Neural cell (in vitro differentiated cells): Measurements from ENCODE around the gene GPRIN3. TPM values are rescaled to one million over a fixed set of nuclear protein-coding genes. Genes with fewer than 3 reads are reported as not detected.

ENCODE experiments used
- H2AFZ ChIP-seq: fragments of 200-600, 300-800 bp; sonication (generic), shearing (Covaris generic); 2 replicates; pipeline ENCODE4 v1.6.0; 2014; ENCODE audit warnings: low read depth, mild to moderate bottlenecking, antibody characterized with exemption, low read length, moderate library complexity
- H3F3A ChIP-seq: fragments of 200-600 bp; shearing (Covaris generic); 2 replicates; pipeline ENCODE4 v1.6.1; 2016; ENCODE audit warnings: mild to moderate bottlenecking, moderate library complexity, mixed read lengths, antibody characterized with exemption, low read length; ENCODE audit not compliant: insufficient read depth, poor library complexity, severe bottlenecking
- H3K27ac ChIP-seq: fragments of 200-600, 300-800 bp; sonication (generic), shearing (Covaris generic); 2 replicates; pipeline ENCODE4 v1.5.1; 2014; ENCODE audit warnings: mild to moderate bottlenecking, low read length, moderate library complexity
- H3K27me3 ChIP-seq: fragments of 300-800, 200-600 bp; sonication (generic), shearing (Covaris generic); 2 replicates; pipeline ENCODE4 v1.6.0; 2014; ENCODE audit warnings: mild to moderate bottlenecking, low read depth, low read length, moderate library complexity; ENCODE audit not compliant: insufficient read depth
- H3K36me3 ChIP-seq: fragments of 300-800, 200-600 bp; sonication (generic), shearing (Covaris generic); 2 replicates; pipeline ENCODE4 v1.5.1; 2014; ENCODE audit warnings: mild to moderate bottlenecking, antibody characterized with exemption, low read length, moderate library complexity; ENCODE audit not compliant: insufficient read depth
- H3K4me2 ChIP-seq: fragments of 300-800, 200-600 bp; sonication (generic), shearing (Covaris generic); 2 replicates; pipeline ENCODE4 v1.6.0; 2014; ENCODE audit warnings: mild to moderate bottlenecking, low read length
- H3K4me3 ChIP-seq: fragments of 300-800, 200-600 bp; sonication (generic), shearing (Covaris generic); 2 replicates; pipeline ENCODE4 v1.5.1; 2014; ENCODE audit warnings: mild to moderate bottlenecking, low read length, moderate library complexity
- H3K79me2 ChIP-seq: fragments of 200-600 bp; shearing (Covaris generic); replicated peaks from 2 replicates; pipeline ENCODE4 v1.6.0; 2014; ENCODE audit warnings: mild to moderate bottlenecking, low read length, moderate library complexity; ENCODE audit not compliant: insufficient read depth
- H3K9ac ChIP-seq: fragments of 300-800, 200-600 bp; sonication (generic), shearing (Covaris generic); 2 replicates; pipeline ENCODE4 v1.6.1; 2016; ENCODE audit warnings: mild to moderate bottlenecking, low read length, mixed read lengths
- H3K9me2 ChIP-seq: fragments of 200-600 bp; shearing (Covaris generic); 2 replicates; pipeline ENCODE4 v1.6.1; 2016; ENCODE audit warnings: mild to moderate bottlenecking, low read length, mixed read lengths; ENCODE audit not compliant: insufficient read depth
- H3K9me3 ChIP-seq: fragments of 200-600, 300-800 bp; sonication (generic), shearing (Covaris generic); 2 replicates; pipeline ENCODE4 v1.6.1; 2016; ENCODE audit warnings: mild to moderate bottlenecking, mixed run types, low read length, moderate library complexity, mixed read lengths
- H4K20me1 ChIP-seq: fragments of 200-600 bp; shearing (Covaris generic); 2 replicates; pipeline ENCODE4 v1.6.1; 2016; ENCODE audit warnings: mild to moderate bottlenecking, mixed run types; ENCODE audit not compliant: insufficient read depth
- CTCF ChIP-seq: fragments of 450-650 bp; IDR thresholded peaks from 2 replicates; pipeline ENCODE4 v1.5.1; 2014; ENCODE audit warnings: antibody characterized with exemption, mild to moderate bottlenecking, moderate library complexity; ENCODE audit not compliant: poor library complexity, severe bottlenecking
- EP300 ChIP-seq: fragments of 450-650 bp; conservative IDR thresholded peaks from 2 replicates; pipeline ENCODE4 v1.6.1; 2014; ENCODE audit warnings: antibody characterized with exemption, mild to moderate bottlenecking, moderate library complexity; ENCODE audit not compliant: poor library complexity, severe bottlenecking
- EZH2 ChIP-seq: fragments of 200-600, 300-800 bp; shearing (Covaris generic), sonication (generic); IDR thresholded peaks from 2 replicates; pipeline ENCODE4 v1.6.1; 2014; ENCODE audit warnings: antibody characterized with exemption, low read length, borderline replicate concordance, mild to moderate bottlenecking; ENCODE audit not compliant: insufficient read depth, poor library complexity, severe bottlenecking
- MXI1 ChIP-seq: fragments of 450-650 bp; conservative IDR thresholded peaks from 2 replicates; pipeline ENCODE4 v1.6.1; 2014; ENCODE audit warnings: antibody characterized with exemption, mild to moderate bottlenecking; ENCODE audit not compliant: poor library complexity, severe bottlenecking
- POLR2AphosphoS5 ChIP-seq: IDR thresholded peaks from 2 replicates; pipeline ENCODE4 v1.6.1; 2012
- RAD21 ChIP-seq: fragments of 450-650 bp; conservative IDR thresholded peaks from 2 replicates; pipeline ENCODE4 v1.6.1; 2014; ENCODE audit warnings: antibody characterized with exemption, mild to moderate bottlenecking, moderate library complexity
- REST ChIP-seq: IDR thresholded peaks from 2 replicates; pipeline ENCODE4 v1.6.1; 2012; ENCODE audit warnings: borderline replicate concordance
- SMC3 ChIP-seq: fragments of 450-650 bp; conservative IDR thresholded peaks from 2 replicates; pipeline ENCODE4 v1.6.1; 2014; ENCODE audit warnings: antibody characterized with exemption, mild to moderate bottlenecking, moderate library complexity; ENCODE audit not compliant: poor library complexity
- TAF1 ChIP-seq: IDR thresholded peaks from 2 replicates; pipeline ENCODE4 v1.6.1; 2012; ENCODE audit warnings: low read depth
- polyA plus RNA-seq: library from polyadenylated mRNA; depleted of rRNA; stranded (reverse); fragments of >200 nt; gene quantifications from 2 replicates; pipeline ENCODE4 v1.2.3, GENCODE V29; 2014

The GPRIN3 gene
- polyA plus RNA-seq, 1 donor from 2014 or later, result 7.0 TPM

- Histone ChIP-seq H3K79me2 (no peaks in the 10 kb centered on the region), H3K36me3 (peaks cover 4% of the 10 kb centered on the region), H3K4me2 (no peak overlapping the region), H3K9me2 (no peaks in the 10 kb centered on the region), H3F3A (no peaks in the 10 kb centered on the region), H3K9me3 (no peaks in the 10 kb centered on the region), H3K4me3 (no peak overlapping the region), H3K9ac (no peak overlapping the region), H4K20me1 (no peaks in the 10 kb centered on the region), H3K27ac (no peak overlapping the region), H2AFZ (no peak overlapping the region), H3K27me3 (no peaks in the 10 kb centered on the region)
- TF ChIP-seq SMC3 (no peak), RAD21 (no peak), EP300 (no peak), CTCF (no peak), TAF1 (no peak), POLR2AphosphoS5 (no peak), EZH2 (no peak), REST (no peak), MXI1 (no peak)
These were observed 58.7 kb downstream of the GPRIN3 start for GRCh38 chr4:89248879-89249281.

- Histone ChIP-seq H3K9me2 (no peaks in the 10 kb centered on the region), H4K20me1 (no peaks in the 10 kb centered on the region), H3K4me2 (no peak overlapping the region), H2AFZ (no peak overlapping the region), H3K9ac (no peak overlapping the region), H3F3A (no peaks in the 10 kb centered on the region), H3K9me3 (no peaks in the 10 kb centered on the region), H3K27me3 (no peaks in the 10 kb centered on the region), H3K36me3 (peaks cover 4% of the 10 kb centered on the region), H3K79me2 (no peaks in the 10 kb centered on the region), H3K4me3 (no peak overlapping the region), H3K27ac (no peak overlapping the region)
- TF ChIP-seq EZH2 (no peak), POLR2AphosphoS5 (no peak), CTCF (no peak), EP300 (no peak)
These were observed 59.6 kb downstream of the GPRIN3 start for GRCh38 chr4:89247951-89248350.
